GM21367 (cell line): ENCODE data around the gene AANAT.

Experiments
- ATAC-seq: cut with Tn5 transposase; IDR thresholded peaks from one replicate; pipeline ENCODE4 v1.9.1; 2021; ENCODE audit not compliant: unreplicated experiment

AANAT gene

GRCh38 chr17:76467366-76467765, at the start of gene AANAT:
TSS of gene AANAT (plus strand) at chr17:76467603. CDS start at chr17:76468747, 1,144 bp downstream.
- no peak for ATAC-seq

- no peak for ATAC-seq
Measured at GRCh38 chr17:76419576-76420260, 47.7 kb upstream of the AANAT start.

DNA sequence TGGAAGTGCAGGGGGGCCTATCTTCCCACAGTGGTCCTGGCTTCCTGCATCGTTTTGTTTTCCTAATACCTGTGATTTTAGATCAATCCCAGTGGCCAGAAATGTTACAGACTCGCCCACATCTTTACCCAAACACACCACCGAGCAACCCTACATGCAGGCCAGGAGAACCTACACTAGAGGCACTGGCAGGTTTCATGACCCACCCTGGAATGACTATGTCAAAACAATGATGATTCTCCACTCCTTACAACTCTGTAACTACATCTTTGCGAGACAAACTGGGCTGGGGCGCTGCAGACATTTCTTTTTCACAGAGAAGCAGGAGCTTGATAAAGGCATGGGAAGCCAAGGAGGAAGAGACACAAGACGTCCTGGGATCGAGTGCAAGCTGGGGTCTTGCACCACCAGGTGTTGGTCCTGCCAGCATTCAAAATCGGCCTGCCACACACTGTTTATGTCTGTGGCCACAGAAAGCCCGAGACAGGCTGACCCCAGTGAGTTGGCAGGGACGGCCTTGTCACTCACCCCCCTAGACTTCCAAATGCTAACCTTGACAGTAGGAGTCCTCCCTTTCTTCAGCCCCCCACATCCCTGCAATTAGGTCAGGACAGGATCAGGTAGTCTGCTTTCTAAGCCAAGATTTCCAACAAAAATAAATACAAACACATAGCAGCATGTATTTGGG, 46.9 kb upstream of the AANAT start:
- ATAC-seq, result no peak

- ATAC-seq, result no peak
Measured at GRCh38 chr17:76421044-76421407, 46.4 kb upstream of the AANAT start.

DNA sequence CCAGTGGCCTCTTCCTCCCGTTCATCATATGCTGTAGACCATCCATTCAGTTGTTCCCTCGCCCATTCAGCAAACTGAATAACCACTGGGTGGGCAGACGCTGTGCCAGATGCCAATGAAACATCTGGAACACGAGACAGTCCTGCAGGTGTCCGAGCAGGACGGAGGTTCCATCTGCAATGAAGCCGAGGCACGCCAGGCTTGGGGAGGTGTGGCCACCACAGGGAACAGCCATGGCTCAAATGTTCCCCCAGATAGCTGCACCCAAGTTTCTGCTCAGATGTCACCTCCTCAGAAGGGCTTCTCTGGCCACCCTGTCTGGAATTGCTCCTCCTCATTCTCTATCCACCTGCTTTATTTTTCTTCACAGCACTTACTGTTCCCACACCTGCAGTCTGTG, 45.0 kb upstream of the AANAT start:
- no peak for ATAC-seq

DNA sequence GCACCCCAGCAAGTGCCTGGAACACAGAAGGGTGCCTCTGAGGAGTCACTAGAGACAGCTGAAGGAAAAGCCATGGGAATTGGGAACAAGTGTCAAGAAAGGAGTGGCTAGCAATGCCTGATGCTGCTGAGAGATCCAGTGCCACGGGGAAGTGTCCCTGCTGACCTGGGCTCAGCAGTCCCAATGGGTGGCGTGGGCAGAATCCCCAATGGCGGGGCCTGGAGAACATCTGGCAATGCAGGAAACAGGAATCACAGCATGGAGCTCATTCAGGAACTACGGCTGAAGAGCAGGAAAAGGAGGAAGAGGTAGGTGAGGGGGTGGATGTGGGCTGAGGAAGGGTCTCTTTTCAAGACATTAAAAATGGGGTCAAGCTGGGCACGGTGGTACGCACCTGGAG, 44.5 kb upstream of the AANAT start:
- no peak for ATAC-seq

DNA sequence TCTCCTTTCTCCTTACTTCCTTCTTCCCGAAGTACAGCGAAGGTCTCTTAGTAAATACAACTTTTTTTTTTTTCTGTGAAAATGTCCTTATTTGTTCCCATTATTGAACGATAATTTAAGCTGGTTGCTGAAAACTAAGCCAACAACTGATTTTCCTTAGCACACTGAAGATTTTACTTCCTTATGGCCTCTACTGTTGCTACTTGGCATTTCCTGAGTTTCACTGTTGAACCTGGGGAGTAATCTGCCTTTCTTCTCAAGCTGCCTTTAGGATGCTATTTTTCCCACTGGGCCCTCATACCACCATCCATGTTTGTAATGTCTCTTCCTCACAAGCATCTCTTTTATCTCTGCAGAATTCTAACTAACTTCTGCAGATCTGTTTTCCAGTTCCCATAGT, 40.5 kb upstream of the AANAT start:
- no peak for ATAC-seq

DNA sequence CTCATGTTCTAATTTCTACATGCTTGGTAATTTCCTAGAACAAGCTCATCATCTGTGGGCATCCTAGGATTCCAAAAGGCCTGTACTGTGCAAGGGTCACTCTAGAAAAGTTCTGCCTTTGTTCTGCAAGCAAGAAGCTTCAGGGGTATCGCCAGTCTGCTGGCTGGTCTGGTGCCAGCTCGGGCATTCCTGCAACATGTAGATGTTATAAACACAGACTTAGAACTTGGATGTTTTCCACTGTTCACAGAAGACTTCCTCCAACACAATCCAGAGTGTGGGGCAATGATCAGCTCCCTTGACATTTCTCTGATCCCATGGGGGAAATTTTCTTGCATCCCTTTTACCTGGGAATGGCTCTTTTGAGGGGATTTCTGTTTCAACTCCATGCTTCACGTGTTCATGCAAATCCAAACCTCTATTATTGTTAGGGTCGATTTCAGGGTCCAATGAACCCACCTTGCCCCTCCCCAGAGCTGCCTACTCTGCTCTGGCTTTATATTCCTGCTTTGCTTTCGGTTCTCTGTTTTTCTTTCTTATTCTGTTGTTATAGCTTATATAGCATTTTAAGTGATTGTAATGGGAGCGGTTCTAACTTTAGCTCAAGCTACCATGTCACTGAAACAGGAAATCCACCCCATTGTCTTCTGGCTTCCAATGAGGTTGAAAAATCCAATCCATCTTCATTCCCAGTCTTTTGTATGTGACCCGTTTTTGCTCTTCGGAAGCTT, 39.7 kb upstream of the AANAT start:
- ATAC-seq, result no peak

DNA sequence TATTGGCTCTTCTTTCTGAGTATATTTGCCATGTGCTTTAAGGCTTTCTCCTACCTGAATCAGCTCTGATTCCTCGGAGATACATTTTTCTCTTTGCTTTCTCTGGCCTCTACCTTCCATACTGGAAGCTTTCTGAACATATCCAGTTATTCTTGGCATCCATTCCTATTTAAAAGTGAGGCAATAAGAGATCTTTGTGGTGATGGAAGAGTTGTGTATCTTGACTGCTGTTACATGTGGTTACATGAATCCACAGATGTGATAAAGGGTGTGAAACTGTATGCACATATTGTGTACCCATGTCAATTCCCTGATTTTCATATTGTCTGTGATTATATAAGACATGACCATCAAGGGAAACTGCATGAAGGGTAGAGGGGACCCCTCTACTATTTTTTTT, 38.9 kb upstream of the AANAT start:
- ATAC-seq, result no peak

DNA sequence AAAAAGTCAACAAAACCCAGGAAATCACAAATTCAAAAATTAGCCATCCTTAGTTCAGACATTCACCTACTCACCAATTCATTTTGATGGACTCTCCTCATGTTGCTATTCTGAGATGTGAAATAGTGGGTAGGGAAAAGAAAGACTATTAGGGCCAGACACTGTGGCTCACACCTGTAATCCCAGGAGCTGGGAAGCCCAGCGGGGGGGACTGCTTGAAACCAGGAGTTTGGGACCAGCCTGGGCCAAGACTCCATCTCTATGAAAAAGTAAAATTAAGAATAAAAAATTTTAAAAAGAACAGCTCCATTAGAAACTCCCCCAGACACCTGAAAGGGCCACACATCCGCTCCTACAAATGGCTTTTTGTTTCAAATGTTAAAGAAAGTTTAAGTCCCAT, 35.9 kb upstream of the AANAT start:
- ATAC-seq, result no peak

DNA sequence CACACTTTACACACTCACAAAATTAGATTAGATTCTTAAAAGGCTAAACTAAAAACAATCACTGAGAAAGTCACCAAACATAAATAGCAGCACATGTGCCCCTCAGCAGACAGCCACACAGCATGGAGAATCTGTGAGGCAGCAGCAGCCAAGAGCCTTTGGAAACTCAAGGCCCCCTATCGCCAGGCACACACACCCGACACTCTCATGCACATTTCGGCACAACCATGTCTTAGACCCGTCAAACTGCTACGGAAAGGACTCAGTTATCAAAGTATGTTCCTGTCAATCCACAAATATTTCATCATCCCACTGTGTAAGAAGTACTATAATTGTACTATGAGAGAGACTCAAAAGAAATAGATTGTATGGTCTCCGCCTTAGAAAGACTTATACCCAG, 35.4 kb upstream of the AANAT start:
- ATAC-seq, result no peak

- no peak for ATAC-seq
Measured at GRCh38 chr17:76432712-76433336, 34.6 kb upstream of the AANAT start.

DNA sequence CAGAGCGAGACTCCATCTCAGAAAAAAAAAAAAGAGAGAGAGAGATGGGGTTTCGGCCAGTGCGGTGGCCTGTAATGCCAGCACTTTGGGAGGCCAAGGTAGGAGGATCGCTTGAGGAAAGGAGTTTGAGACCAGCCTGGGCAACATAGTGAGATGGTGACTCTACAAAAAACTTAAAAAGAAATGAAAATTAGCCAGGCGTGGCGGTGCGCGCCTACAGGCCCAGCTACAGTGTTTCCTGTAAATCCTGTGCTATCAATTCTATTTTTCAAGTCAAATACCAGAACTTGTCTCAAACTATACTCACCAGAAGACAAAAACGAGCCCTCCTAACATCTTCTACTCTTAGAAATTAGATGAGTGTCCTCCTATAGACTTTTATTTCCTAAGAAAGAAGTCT, 33.7 kb upstream of the AANAT start:
- ATAC-seq, result no peak

DNA sequence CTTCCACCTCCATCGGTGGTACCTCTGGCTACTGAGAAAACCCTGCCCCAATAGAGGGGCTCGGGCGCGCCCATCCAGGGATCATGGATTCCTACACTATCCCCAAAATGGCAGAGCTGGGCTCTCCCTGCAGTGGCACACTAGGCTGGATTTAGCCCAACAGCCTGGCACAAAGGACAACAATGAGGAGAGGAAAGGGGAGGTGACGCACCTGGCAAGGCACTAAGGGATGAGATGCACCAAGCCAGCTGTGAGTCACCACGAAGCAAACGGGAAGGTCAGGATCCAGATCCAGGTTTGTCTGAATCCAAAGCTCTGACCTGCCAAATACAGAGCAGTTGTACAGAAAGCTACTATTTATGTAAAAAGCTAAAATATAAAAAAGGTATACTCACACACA, 32.5 kb upstream of the AANAT start:
- no peak for ATAC-seq

DNA sequence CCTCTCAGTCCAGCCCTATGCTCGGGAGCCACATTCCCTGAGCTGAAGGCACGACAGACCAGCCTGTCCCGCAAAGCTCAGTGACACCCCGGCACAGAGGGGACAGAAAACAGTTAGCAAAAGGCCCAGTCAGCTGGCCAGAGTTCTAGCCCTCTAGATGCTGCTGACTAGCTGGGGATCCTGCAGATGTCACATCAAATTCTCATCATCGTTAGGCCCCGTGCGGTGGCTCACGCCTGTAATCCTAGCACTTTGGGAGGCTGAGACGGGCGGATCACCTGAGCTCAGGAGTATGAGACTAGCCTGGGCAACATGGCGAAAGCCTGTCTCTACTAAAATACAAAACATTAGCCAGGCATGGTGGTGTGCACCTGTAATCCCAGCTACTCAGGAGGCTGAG, 31.7 kb upstream of the AANAT start:
- no peak for ATAC-seq

- no peak for ATAC-seq
Measured at GRCh38 chr17:76437467-76438402, 29.7 kb upstream of the AANAT start.

DNA sequence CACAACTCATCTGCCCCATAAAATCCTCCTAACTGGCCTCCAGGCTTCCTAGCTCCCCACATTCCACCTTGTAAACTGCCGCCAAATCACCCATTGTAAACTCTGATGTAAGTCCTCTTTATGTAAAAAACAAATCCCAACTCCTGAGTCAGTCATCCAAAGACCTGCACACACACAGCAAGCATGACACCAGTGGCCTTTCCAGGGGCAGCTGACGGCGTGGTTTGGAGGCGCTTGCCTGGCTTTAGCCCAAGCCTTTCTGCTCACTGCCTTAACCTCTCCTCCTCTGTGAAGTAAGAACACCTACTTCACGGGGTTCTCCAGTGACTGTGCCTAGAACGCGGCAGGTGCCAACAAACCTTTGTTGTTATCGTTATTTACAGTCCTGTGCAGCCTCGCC, 28.5 kb upstream of the AANAT start:
- no peak for ATAC-seq

DNA sequence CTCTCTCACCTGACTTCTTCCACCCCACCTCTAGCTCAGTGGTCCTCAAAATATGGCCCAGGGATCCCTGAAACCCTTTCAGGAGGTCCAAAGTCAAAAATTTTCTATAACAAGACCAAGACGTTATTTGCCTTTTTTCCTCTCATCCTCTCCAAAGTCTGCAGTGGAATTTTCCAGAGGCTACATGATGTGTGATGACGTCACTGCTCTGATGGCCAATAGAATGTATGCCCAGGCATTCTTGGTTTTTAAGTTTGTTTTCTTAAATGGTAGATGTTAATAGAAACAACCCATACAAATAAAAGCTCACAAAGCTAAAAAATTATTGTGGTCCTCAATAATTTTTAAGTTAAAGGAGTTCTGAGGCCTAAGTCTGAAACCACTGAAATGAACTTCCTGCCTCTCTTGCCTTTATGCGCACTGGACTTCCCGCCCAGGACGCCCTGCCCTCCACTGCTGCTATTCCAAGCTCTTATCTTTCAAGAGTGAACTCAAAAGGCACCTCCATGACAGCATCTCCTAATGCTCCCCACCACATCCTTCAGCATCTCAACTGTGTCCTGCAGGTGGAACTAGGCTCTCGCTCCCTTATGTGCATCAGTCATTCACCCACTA, 28.0 kb upstream of the AANAT start:
- ATAC-seq, result no peak

- ATAC-seq, result no peak
Measured at GRCh38 chr17:76440751-76441362, 26.5 kb upstream of the AANAT start.
